DND-41 (cell line): ENCODE data around the gene HNRNPH3.
A peak's percentile ranks its signal among the peaks of the same experiment; 100 is the strongest.
"Not testable (repeated sequence)": the region's sequence is repeated elsewhere in the genome, so short reads cannot be mapped to it uniquely, and the experiment has no call there.

Experiments used
- ATAC-seq: fragments of 200-7000 bp; cut with Tn5 transposase; 3 replicates; pipeline ENCODE4 v1.9.1; 2021; ENCODE audit warnings: low read depth; ENCODE audit not compliant: insufficient read depth
- DNase-seq: peaks from one replicate; pipeline ENCODE4 v3.0.0-alpha.2; 2020
- H2AFZ ChIP-seq: 2 replicates; pipeline ENCODE4 v1.6.0; 2012; ENCODE audit warnings: low read depth, low read length
- H3K27ac ChIP-seq: 2 replicates; pipeline ENCODE4 v1.5.1; 2012; ENCODE audit warnings: low read length, inconsistent platforms
- H3K27me3 ChIP-seq: fragments of 200-600 bp; sonication (generic); 2 replicates; pipeline ENCODE4 v1.6.0; 2012; ENCODE audit warnings: low read length, mild to moderate bottlenecking, inconsistent platforms; ENCODE audit not compliant: insufficient read depth, poor library complexity
- H3K36me3 ChIP-seq: 2 replicates; pipeline ENCODE4 v1.5.1; 2012; ENCODE audit warnings: low read length, inconsistent platforms; ENCODE audit not compliant: insufficient read depth
- H3K4me1 ChIP-seq: 2 replicates; pipeline ENCODE4 v1.5.1; 2012; ENCODE audit warnings: mild to moderate bottlenecking, low read length; ENCODE audit not compliant: insufficient read depth
- H3K4me2 ChIP-seq: 2 replicates; pipeline ENCODE4 v1.6.0; 2012; ENCODE audit warnings: mild to moderate bottlenecking, moderate library complexity, low read length, inconsistent platforms; ENCODE audit not compliant: insufficient read depth
- H3K4me3 ChIP-seq, 2 experiments: fragments of 200-600 bp in 1 of 2; shearing (Covaris generic) in 1 of 2; 2 replicates each; pipeline ENCODE4 v1.5.1; 2012 to 2016; ENCODE audit warnings: inconsistent platforms in 2 of 2, low read length in 2 of 2, mild to moderate bottlenecking in 2 of 2, low read depth in 1 of 2, moderate library complexity in 1 of 2
- H3K79me2 ChIP-seq: 2 replicates; pipeline ENCODE4 v1.6.0; 2012; ENCODE audit warnings: low read length, inconsistent platforms; ENCODE audit not compliant: insufficient read depth
- H3K9ac ChIP-seq: 2 replicates; pipeline ENCODE4 v1.6.0; 2012; ENCODE audit warnings: low read depth, mild to moderate bottlenecking, inconsistent platforms, low read length, moderate library complexity
- H3K9me3 ChIP-seq: 2 replicates; pipeline ENCODE4 v1.5.1; 2012; ENCODE audit warnings: low read length, moderate library complexity, mild to moderate bottlenecking, inconsistent platforms; ENCODE audit not compliant: insufficient read depth, severe bottlenecking
- H4K20me1 ChIP-seq: 2 replicates; pipeline ENCODE4 v1.6.0; 2012; ENCODE audit warnings: low read length; ENCODE audit not compliant: insufficient read depth
- CTCF ChIP-seq: IDR thresholded peaks from 2 replicates; pipeline ENCODE4 v1.5.1; 2012; ENCODE audit warnings: borderline replicate concordance, low read length, moderate library complexity, mild to moderate bottlenecking; ENCODE audit not compliant: poor library complexity, severe bottlenecking; ENCODE audit errors: extremely low read depth
- EZH2 ChIP-seq: IDR thresholded peaks from 3 replicates; pipeline ENCODE4 v1.6.1; 2012; ENCODE audit warnings: borderline replicate concordance, low read depth, mild to moderate bottlenecking, moderate library complexity, low read length, inconsistent platforms; ENCODE audit not compliant: severe bottlenecking

HNRNPH3 gene

GRCh38 chr10:68303849-68304412 lies 27.9 kb upstream of the HNRNPH3 start:
- no peak for ATAC-seq
- H2AFZ ChIP-seq = no peak overlapping the region
- no peak for TF ChIP-seq EZH2
- TF ChIP-seq CTCF = no peak
- no peak for DNase-seq
- H3K9ac ChIP-seq = no peak overlapping the region
- H3K4me2 ChIP-seq = no peak overlapping the region
- no peaks in the 10 kb centered on the region for H3K9me3 ChIP-seq
- no peaks in the 10 kb centered on the region for H3K36me3 ChIP-seq
- no peaks in the 10 kb centered on the region for H4K20me1 ChIP-seq
- no peaks in the 10 kb centered on the region for H3K79me2 ChIP-seq
- H3K27me3 ChIP-seq = no peaks in the 10 kb centered on the region
- H3K27ac ChIP-seq = no peak overlapping the region
- no peaks in the 10 kb centered on the region for H3K4me1 ChIP-seq
- no peak overlapping the region for H3K4me3 ChIP-seq

GRCh38 chr10:68305854-68306253 lies 26.0 kb upstream of the HNRNPH3 start:
- H3K27ac ChIP-seq = no peak overlapping the region
- no peak for ATAC-seq
- H2AFZ ChIP-seq = no peak overlapping the region
- no peaks in the 10 kb centered on the region for H4K20me1 ChIP-seq
- H3K4me2 ChIP-seq = no peak overlapping the region
- H3K9ac ChIP-seq = no peak overlapping the region
- no peaks in the 10 kb centered on the region for H3K79me2 ChIP-seq
- no peaks in the 10 kb centered on the region for H3K4me1 ChIP-seq
- TF ChIP-seq EZH2 (no peak), CTCF (no peak)
- no peaks in the 10 kb centered on the region for H3K36me3 ChIP-seq
- H3K27me3 ChIP-seq = no peaks in the 10 kb centered on the region
- no peak for DNase-seq
- no peaks in the 10 kb centered on the region for H3K9me3 ChIP-seq
- H3K4me3 ChIP-seq = no peak overlapping the region

GRCh38 chr10:68310531-68310930 lies 21.3 kb upstream of the HNRNPH3 start:
- Histone ChIP-seq H2AFZ (no peak overlapping the region), H3K79me2 (no peaks in the 10 kb centered on the region), H3K27me3 (no peaks in the 10 kb centered on the region), H3K9me3 (no peaks in the 10 kb centered on the region), H3K27ac (no peak overlapping the region), H4K20me1 (no peaks in the 10 kb centered on the region), H3K4me2 (no peak overlapping the region), H3K36me3 (no peaks in the 10 kb centered on the region), H3K4me1 (peaks cover 15% of the 10 kb centered on the region), H3K9ac (no peak overlapping the region), H3K4me3 (no peak overlapping the region)
- TF ChIP-seq EZH2 (no peak), CTCF (no peak)
- DNase-seq (no peak), ATAC-seq (no peak)

GRCh38 chr10:68314930-68315329 lies 16.9 kb upstream of the HNRNPH3 start:
- H3K79me2 ChIP-seq, H2AFZ ChIP-seq, H3K27me3 ChIP-seq, H3K36me3 ChIP-seq, H3K27ac ChIP-seq, ATAC-seq, H4K20me1 ChIP-seq, H3K9ac ChIP-seq, H3K4me3 ChIP-seq, DNase-seq: not testable (repeated sequence)
- Histone ChIP-seq H3K4me1 (peaks cover 16% of the 10 kb centered on the region), H3K4me2 (peak overlapping the region; percentile 10; the same call in 1 of the 2 replicates), H3K9me3 (peaks cover 10% of the 10 kb centered on the region)
